ENCODE measurements around the gene MTFR1L.

- TF ChIP-seq CTCF (IDR thresholded peaks at IDR 0.05) (no peak), SMAD3 (CRISPR knock-in tag; IDR thresholded peaks at IDR 0.05; ENCODE audit: borderline replicate concordance) (no peak), ZNF232 (CRISPR knock-in tag; IDR thresholded peaks at IDR 0.05) (no peak), MLX (CRISPR knock-in tag; IDR thresholded peaks at IDR 0.05) (no peak), CREB1 (CRISPR knock-in tag; IDR thresholded peaks at IDR 0.05) (no peak), NR3C1 (CRISPR knock-in tag; conservative IDR thresholded peaks at IDR 0.05; ENCODE audit: low read depth) (no peak), STAT6 (CRISPR knock-in tag; conservative IDR thresholded peaks at IDR 0.05; ENCODE audit: low read depth) (no peak)
- TF ChIP-seq, protein P1, sequence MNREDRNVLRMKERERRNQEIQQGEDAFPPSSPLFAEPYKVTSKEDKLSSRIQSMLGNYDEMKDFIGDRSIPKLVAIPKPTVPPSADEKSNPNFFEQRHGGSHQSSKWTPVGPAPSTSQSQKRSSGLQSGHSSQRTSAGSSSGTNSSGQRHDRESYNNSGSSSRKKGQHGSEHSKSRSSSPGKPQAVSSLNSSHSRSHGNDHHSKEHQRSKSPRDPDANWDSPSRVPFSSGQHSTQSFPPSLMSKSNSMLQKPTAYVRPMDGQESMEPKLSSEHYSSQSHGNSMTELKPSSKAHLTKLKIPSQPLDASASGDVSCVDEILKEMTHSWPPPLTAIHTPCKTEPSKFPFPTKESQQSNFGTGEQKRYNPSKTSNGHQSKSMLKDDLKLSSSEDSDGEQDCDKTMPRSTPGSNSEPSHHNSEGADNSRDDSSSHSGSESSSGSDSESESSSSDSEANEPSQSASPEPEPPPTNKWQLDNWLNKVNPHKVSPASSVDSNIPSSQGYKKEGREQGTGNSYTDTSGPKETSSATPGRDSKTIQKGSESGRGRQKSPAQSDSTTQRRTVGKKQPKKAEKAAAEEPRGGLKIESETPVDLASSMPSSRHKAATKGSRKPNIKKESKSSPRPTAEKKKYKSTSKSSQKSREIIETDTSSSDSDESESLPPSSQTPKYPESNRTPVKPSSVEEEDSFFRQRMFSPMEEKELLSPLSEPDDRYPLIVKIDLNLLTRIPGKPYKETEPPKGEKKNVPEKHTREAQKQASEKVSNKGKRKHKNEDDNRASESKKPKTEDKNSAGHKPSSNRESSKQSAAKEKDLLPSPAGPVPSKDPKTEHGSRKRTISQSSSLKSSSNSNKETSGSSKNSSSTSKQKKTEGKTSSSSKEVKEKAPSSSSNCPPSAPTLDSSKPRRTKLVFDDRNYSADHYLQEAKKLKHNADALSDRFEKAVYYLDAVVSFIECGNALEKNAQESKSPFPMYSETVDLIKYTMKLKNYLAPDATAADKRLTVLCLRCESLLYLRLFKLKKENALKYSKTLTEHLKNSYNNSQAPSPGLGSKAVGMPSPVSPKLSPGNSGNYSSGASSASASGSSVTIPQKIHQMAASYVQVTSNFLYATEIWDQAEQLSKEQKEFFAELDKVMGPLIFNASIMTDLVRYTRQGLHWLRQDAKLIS (CRISPR knock-in tag; IDR thresholded peaks at IDR 0.05; ENCODE audit: borderline replicate concordance): no peak
- TF ChIP-seq, protein P2, sequence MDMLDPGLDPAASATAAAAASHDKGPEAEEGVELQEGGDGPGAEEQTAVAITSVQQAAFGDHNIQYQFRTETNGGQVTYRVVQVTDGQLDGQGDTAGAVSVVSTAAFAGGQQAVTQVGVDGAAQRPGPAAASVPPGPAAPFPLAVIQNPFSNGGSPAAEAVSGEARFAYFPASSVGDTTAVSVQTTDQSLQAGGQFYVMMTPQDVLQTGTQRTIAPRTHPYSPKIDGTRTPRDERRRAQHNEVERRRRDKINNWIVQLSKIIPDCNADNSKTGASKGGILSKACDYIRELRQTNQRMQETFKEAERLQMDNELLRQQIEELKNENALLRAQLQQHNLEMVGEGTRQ (CRISPR knock-in tag; IDR thresholded peaks at IDR 0.05): no peak
- TF ChIP-seq, protein P3, sequence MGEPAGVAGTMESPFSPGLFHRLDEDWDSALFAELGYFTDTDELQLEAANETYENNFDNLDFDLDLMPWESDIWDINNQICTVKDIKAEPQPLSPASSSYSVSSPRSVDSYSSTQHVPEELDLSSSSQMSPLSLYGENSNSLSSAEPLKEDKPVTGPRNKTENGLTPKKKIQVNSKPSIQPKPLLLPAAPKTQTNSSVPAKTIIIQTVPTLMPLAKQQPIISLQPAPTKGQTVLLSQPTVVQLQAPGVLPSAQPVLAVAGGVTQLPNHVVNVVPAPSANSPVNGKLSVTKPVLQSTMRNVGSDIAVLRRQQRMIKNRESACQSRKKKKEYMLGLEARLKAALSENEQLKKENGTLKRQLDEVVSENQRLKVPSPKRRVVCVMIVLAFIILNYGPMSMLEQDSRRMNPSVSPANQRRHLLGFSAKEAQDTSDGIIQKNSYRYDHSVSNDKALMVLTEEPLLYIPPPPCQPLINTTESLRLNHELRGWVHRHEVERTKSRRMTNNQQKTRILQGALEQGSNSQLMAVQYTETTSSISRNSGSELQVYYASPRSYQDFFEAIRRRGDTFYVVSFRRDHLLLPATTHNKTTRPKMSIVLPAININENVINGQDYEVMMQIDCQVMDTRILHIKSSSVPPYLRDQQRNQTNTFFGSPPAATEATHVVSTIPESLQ (CRISPR knock-in tag; IDR thresholded peaks at IDR 0.05): no peak
- TF ChIP-seq, protein P4, sequence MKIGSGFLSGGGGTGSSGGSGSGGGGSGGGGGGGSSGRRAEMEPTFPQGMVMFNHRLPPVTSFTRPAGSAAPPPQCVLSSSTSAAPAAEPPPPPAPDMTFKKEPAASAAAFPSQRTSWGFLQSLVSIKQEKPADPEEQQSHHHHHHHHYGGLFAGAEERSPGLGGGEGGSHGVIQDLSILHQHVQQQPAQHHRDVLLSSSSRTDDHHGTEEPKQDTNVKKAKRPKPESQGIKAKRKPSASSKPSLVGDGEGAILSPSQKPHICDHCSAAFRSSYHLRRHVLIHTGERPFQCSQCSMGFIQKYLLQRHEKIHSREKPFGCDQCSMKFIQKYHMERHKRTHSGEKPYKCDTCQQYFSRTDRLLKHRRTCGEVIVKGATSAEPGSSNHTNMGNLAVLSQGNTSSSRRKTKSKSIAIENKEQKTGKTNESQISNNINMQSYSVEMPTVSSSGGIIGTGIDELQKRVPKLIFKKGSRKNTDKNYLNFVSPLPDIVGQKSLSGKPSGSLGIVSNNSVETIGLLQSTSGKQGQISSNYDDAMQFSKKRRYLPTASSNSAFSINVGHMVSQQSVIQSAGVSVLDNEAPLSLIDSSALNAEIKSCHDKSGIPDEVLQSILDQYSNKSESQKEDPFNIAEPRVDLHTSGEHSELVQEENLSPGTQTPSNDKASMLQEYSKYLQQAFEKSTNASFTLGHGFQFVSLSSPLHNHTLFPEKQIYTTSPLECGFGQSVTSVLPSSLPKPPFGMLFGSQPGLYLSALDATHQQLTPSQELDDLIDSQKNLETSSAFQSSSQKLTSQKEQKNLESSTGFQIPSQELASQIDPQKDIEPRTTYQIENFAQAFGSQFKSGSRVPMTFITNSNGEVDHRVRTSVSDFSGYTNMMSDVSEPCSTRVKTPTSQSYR (CRISPR knock-in tag; IDR thresholded peaks at IDR 0.05): no peak
- TF ChIP-seq, protein P5, sequence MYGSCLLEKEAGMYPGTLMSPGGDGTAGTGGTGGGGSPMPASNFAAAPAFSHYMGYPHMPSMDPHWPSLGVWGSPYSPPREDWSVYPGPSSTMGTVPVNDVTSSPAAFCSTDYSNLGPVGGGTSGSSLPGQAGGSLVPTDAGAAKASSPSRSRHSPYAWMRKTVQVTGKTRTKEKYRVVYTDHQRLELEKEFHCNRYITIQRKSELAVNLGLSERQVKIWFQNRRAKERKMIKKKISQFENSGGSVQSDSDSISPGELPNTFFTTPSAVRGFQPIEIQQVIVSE (CRISPR knock-in tag; IDR thresholded peaks at IDR 0.05; ENCODE audit: borderline replicate concordance): no peak
Measured at GRCh38 chr1:25781130-25781433, 38.7 kb upstream of the MTFR1L start.
